K562 (cell line): Measurements from ENCODE around the gene AWAT1. TPM values are rescaled to one million over a fixed set of nuclear protein-coding genes. Genes with fewer than 3 reads are reported as not detected.

ENCODE experiments used
- ATAC-seq: fragments of 200-7000 bp; cut with Tn5 transposase; 3 replicates; pipeline ENCODE4 v1.9.1; 2020; ENCODE audit warnings: moderate library complexity
- BruUV-seq: library from RNA; stranded (reverse); fragments of 400-500 nt; replicated peaks from 2 replicates; lab custom pipeline; 2021; lab: Mats Ljungman, UMichigan
- CTCF ChIA-PET: fragments of 300-600 bp; formaldehyde crosslinking; extraction: SDS; loops from one replicate; lab custom pipeline; 2021; ENCODE audit warnings: low intra/inter-chr PET ratio; lab: Yijun Ruan, JAX
- POLR2A ChIA-PET: fragments of 300-600, 350-650 bp; sonication (Branson Sonifier 250); formaldehyde crosslinking; extraction: SDS; loops from one replicate; lab custom pipeline; 2021; ENCODE audit warnings: antibody characterized with exemption, inconsistent platforms; lab: Yijun Ruan, JAX
- DNase-seq, 4 experiments: peaks; one replicate each; pipeline versions ENCODE4 v3.0.0 to v3.0.0-alpha.2; 2011 to 2018; ENCODE audit warnings: low spot score in 3 of 4, mixed read lengths in 3 of 4; ENCODE audit errors: extremely low read depth in 1 of 4
- FAIRE-seq: peaks from 2 replicates; lab custom pipeline; 2011; peaks lifted over from hg19 to GRCh38; lab: Jason Lieb, UNC
- H2AFZ ChIP-seq: 2 replicates; pipeline ENCODE4 v1.6.0; 2011; ENCODE audit warnings: low read depth, low read length, control low read depth, inconsistent platforms
- H3K27ac ChIP-seq: fragments of 200-600 bp; 3 replicates; pipeline ENCODE4 v1.8.0; 2011; ENCODE audit warnings: low read depth, mild to moderate bottlenecking, control low read depth, inconsistent platforms, low read length, moderate library complexity, mixed read lengths; ENCODE audit errors: extremely low read depth
- H3K27me3 ChIP-seq, 2 experiments: fragments of 300-600 bp in 1 of 2; 2 replicates in 1 of 2; 3 replicates in 1 of 2; pipeline versions ENCODE4 v1.6.0 to v1.8.0; 2011; ENCODE audit warnings: inconsistent platforms in 2 of 2, low read length in 2 of 2, mild to moderate bottlenecking in 1 of 2, mixed read lengths in 1 of 2, moderate library complexity in 1 of 2; ENCODE audit not compliant: control insufficient read depth in 2 of 2, insufficient read depth in 2 of 2
- H3K36me3 ChIP-seq: fragments of 300-600 bp; 3 replicates; pipeline ENCODE4 v1.8.0; 2011; ENCODE audit warnings: mild to moderate bottlenecking, low read length, inconsistent platforms; ENCODE audit not compliant: control insufficient read depth, insufficient read depth
- H3K4me1 ChIP-seq, 2 experiments: fragments of 200-600 bp in 1 of 2; replicated peaks in 1 of 2; 2 replicates in 1 of 2; 3 replicates in 1 of 2; pipeline versions ENCODE4 v1.5.1 to v1.8.0; 2011; ENCODE audit warnings: inconsistent platforms in 2 of 2, low read length in 2 of 2, mild to moderate bottlenecking in 1 of 2, mixed read lengths in 1 of 2, moderate library complexity in 1 of 2; ENCODE audit not compliant: control insufficient read depth in 2 of 2, insufficient read depth in 2 of 2
- H3K4me2 ChIP-seq: 2 replicates; pipeline ENCODE4 v1.6.1; 2011; ENCODE audit warnings: low read length, control low read depth, inconsistent platforms, mixed read lengths; ENCODE audit not compliant: insufficient read depth
- H3K4me3 ChIP-seq: fragments of 200-600 bp; sonication (generic), shearing (Covaris generic); 2 replicates; pipeline ENCODE4 v1.5.1; 2016; ENCODE audit warnings: control low read depth, inconsistent platforms
- H3K79me2 ChIP-seq: fragments of 200-600 bp; 3 replicates; pipeline ENCODE4 v1.8.0; 2011; ENCODE audit warnings: low read length, inconsistent platforms; ENCODE audit not compliant: control insufficient read depth, insufficient read depth
- H3K9ac ChIP-seq, 2 experiments: 2 replicates each; pipeline versions ENCODE4 v1.6.0 to v1.6.1; 2011; ENCODE audit warnings: low read depth in 2 of 2, low read length in 2 of 2, control low read depth in 1 of 2, inconsistent platforms in 1 of 2, mild to moderate bottlenecking in 1 of 2, mixed read lengths in 1 of 2; ENCODE audit not compliant: insufficient read depth in 1 of 2
- H3K9me1 ChIP-seq: one replicate; pipeline ENCODE4 v1.6.0; 2011; ENCODE audit warnings: inconsistent platforms, mild to moderate bottlenecking, low read length, moderate library complexity; ENCODE audit not compliant: control insufficient read depth, insufficient read depth
- H3K9me3 ChIP-seq: replicated peaks from 2 replicates; pipeline ENCODE4 v1.5.1; 2011; ENCODE audit warnings: low read depth, low read length, inconsistent platforms; ENCODE audit not compliant: control insufficient read depth, insufficient read depth
- H4K20me1 ChIP-seq: replicated peaks from 2 replicates; pipeline ENCODE4 v1.6.1; 2011; ENCODE audit warnings: low read length, inconsistent platforms, mixed read lengths; ENCODE audit not compliant: control insufficient read depth, insufficient read depth
- ZFP30 ChIP-seq: fragments of 250-450 bp; sonication (Bioruptor Pico); IDR thresholded peaks from 2 replicates; pipeline ENCODE4 v1.8.0; 2022; ENCODE audit warnings: moderate library complexity, mild to moderate bottlenecking, inconsistent platforms, borderline replicate concordance
- ZNF12 ChIP-seq: sonication (generic); formaldehyde crosslinking; IDR thresholded peaks from 2 replicates; pipeline ENCODE4 v1.4.0; 2020; ENCODE audit warnings: mild to moderate bottlenecking, missing genetic modification reagents
- WGBS: fragments of 100-300 bp; shearing (Covaris generic); methylation state at CpG from one replicate; pipeline ENCODE4 v1.1.6; 2016; ENCODE audit warnings: low coverage, mixed read lengths; ENCODE audit not compliant: insufficient coverage; ENCODE audit errors: missing lambda C conversion rate; 5-methylcytosine and 5-hydroxymethylcytosine counted together
- in situ Hi-C: fragments of 300-500 bp; cut with MboI; formaldehyde crosslinking; loops from 4 replicates; pipeline ENCODE4 v1.15.0; 2018; ENCODE audit warnings: inconsistent platforms, mixed read lengths
- intact Hi-C: fragments of 100-400 bp; cut with micrococcal nuclease; formaldehyde crosslinking; loops from 2 replicates; pipeline ENCODE4 v1.14.2; 2022
- polyA plus RNA-seq, 8 experiments: library from polyadenylated mRNA; depleted of rRNA in 4 of 8; stranded (reverse) in 5 of 8; unstranded in 3 of 8; fragments of >200 nt; fragmentation: Nextera tagmentation in 2 of 8; fragmentation: Illumina TruSeq in 1 of 8; extraction: Ambion mirVana in 2 of 8; extraction: Trizol in 1 of 8; gene quantifications; 2 replicates each; pipeline versions ENCODE4 v1.2.1 to v1.2.3, GENCODE V29; 2011 to 2014; ENCODE audit warnings: inconsistent platforms in 1 of 8, missing spikeins in 1 of 8
- total RNA-seq, 7 experiments: library from RNA; depleted of rRNA in 6 of 7; stranded (reverse); fragments of >200 nt in 6 of 7; fragmentation: Illumina TruSeq in 2 of 7; extraction: Trizol in 2 of 7; gene quantifications; 2 replicates each; pipeline versions ENCODE4 v1.2.1 to v1.2.3, GENCODE V29; 2011 to 2021; ENCODE audit warnings: low replicate concordance in 1 of 7
- TF ChIP-seq, protein P1 (sequence below), 2 experiments: IDR thresholded peaks; 2 replicates each; pipeline ENCODE4 v1.6.1; 2011; ENCODE audit warnings: borderline replicate concordance in 1 of 2, control low read depth in 1 of 2, low read depth in 1 of 2, low read length in 1 of 2, mild to moderate bottlenecking in 1 of 2, mixed read lengths in 1 of 2, moderate library complexity in 1 of 2; ENCODE audit not compliant: insufficient read depth in 1 of 2, insufficient read length in 1 of 2, poor library complexity in 1 of 2, severe bottlenecking in 1 of 2; ENCODE audit errors: extremely low read depth in 1 of 2
- TF ChIP-seq, protein P2 (sequence below): fragments of 450-650 bp; formaldehyde crosslinking; IDR thresholded peaks from 2 replicates; pipeline ENCODE4 v1.4.0; 2022; ENCODE audit warnings: missing genetic modification characterization
- TF ChIP-seq, protein P3 (sequence below), 2 experiments: fragments of 450-650 bp; conservative IDR thresholded peaks; 2 replicates each; pipeline ENCODE4 v1.6.1; 2017; ENCODE audit warnings: mild to moderate bottlenecking in 2 of 2, moderate library complexity in 2 of 2
- TF ChIP-seq, protein P4 (sequence below): fragments of 450-650 bp; IDR thresholded peaks from 2 replicates; pipeline ENCODE4 v1.6.1; 2016; ENCODE audit warnings: mild to moderate bottlenecking, moderate library complexity

The AWAT1 gene
- total and polyA plus RNA-seq, 9 of the 15 experiments (the other 6 are each of a cell fraction or from before 2014, with no cell fraction given), result not detected

DNA sequence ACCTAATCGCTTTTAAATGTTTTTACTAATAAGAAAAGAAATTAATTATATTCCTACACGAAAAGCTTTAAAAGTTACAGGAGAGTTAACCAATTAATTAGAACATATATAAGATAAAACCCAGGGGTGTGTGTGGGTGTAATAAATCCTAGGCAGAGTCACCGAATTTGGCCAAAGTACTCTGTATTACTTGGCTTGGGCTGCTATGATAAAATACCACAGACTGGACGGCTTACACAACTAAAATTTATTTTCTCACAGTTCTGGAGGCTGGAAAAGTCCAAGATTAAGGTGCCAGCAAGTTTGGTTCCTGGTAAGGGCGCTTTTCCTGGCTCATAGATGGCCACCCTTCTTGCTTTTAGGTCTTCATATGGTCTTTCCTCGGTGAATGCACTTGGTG is 10.4 kb downstream of the AWAT1 start:
- intact Hi-C loops, result no loop called here
- no peaks in the 10 kb centered on the region for H3K9me1 ChIP-seq
- H3K4me2 ChIP-seq, result no peak overlapping the region
- FAIRE-seq, result no peak
- ATAC-seq, result no peak
- no peak overlapping the region for H3K27ac ChIP-seq
- H3K9ac ChIP-seq, result no peak overlapping the region
- peaks cover 5% of the 10 kb centered on the region in 2 experiments; a peak in 2 of 5 replicates for H3K27me3 ChIP-seq
- H3K9me3 ChIP-seq, result no peaks in the 10 kb centered on the region
- ChIA-PET POLR2A (no interaction called here), CTCF (no interaction called here)
- in situ Hi-C loops, result no loop called here
- no TSS peak for BruUV-seq
- no peak for DNase-seq
- no peak overlapping the region for H2AFZ ChIP-seq
- no peaks in the 10 kb centered on the region for H3K79me2 ChIP-seq
- H3K36me3 ChIP-seq, result no peaks in the 10 kb centered on the region
- 0% methylated on average over 6 of the region's 6 CpGs for WGBS
- H3K4me3 ChIP-seq, result no peak overlapping the region
- H3K4me1 ChIP-seq, result no peaks in the 10 kb centered on the region
- no peaks in the 10 kb centered on the region for H4K20me1 ChIP-seq
- TF ChIP-seq, protein P1, sequence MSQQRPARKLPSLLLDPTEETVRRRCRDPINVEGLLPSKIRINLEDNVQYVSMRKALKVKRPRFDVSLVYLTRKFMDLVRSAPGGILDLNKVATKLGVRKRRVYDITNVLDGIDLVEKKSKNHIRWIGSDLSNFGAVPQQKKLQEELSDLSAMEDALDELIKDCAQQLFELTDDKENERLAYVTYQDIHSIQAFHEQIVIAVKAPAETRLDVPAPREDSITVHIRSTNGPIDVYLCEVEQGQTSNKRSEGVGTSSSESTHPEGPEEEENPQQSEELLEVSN (IDR thresholded peaks at IDR 0.05; ENCODE audit: borderline replicate concordance in 1 of 2, extremely low read depth in 1 of 2, insufficient read depth in 1 of 2, insufficient read length in 1 of 2, low read depth in 1 of 2, low read length in 1 of 2, poor library complexity in 1 of 2, severe bottlenecking in 1 of 2), result no peak
- TF ChIP-seq, protein P2, sequence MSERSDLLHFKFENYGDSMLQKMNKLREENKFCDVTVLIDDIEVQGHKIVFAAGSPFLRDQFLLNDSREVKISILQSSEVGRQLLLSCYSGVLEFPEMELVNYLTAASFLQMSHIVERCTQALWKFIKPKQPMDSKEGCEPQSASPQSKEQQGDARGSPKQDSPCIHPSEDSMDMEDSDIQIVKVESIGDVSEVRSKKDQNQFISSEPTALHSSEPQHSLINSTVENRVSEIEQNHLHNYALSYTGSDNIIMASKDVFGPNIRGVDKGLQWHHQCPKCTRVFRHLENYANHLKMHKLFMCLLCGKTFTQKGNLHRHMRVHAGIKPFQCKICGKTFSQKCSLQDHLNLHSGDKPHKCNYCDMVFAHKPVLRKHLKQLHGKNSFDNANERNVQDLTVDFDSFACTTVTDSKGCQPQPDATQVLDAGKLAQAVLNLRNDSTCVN (CRISPR knock-in tag), result no peak
- TF ChIP-seq ZNF12 (CRISPR knock-in tag), result no peak
- TF ChIP-seq, protein P3, sequence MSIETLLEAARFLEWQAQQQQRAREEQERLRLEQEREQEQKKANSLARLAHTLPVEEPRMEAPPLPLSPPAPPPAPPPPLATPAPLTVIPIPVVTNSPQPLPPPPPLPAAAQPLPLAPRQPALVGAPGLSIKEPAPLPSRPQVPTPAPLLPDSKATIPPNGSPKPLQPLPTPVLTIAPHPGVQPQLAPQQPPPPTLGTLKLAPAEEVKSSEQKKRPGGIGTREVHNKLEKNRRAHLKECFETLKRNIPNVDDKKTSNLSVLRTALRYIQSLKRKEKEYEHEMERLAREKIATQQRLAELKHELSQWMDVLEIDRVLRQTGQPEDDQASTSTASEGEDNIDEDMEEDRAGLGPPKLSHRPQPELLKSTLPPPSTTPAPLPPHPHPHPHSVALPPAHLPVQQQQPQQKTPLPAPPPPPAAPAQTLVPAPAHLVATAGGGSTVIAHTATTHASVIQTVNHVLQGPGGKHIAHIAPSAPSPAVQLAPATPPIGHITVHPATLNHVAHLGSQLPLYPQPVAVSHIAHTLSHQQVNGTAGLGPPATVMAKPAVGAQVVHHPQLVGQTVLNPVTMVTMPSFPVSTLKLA (conservative IDR thresholded peaks at IDR 0.05), result no peak
- TF ChIP-seq, protein P4, sequence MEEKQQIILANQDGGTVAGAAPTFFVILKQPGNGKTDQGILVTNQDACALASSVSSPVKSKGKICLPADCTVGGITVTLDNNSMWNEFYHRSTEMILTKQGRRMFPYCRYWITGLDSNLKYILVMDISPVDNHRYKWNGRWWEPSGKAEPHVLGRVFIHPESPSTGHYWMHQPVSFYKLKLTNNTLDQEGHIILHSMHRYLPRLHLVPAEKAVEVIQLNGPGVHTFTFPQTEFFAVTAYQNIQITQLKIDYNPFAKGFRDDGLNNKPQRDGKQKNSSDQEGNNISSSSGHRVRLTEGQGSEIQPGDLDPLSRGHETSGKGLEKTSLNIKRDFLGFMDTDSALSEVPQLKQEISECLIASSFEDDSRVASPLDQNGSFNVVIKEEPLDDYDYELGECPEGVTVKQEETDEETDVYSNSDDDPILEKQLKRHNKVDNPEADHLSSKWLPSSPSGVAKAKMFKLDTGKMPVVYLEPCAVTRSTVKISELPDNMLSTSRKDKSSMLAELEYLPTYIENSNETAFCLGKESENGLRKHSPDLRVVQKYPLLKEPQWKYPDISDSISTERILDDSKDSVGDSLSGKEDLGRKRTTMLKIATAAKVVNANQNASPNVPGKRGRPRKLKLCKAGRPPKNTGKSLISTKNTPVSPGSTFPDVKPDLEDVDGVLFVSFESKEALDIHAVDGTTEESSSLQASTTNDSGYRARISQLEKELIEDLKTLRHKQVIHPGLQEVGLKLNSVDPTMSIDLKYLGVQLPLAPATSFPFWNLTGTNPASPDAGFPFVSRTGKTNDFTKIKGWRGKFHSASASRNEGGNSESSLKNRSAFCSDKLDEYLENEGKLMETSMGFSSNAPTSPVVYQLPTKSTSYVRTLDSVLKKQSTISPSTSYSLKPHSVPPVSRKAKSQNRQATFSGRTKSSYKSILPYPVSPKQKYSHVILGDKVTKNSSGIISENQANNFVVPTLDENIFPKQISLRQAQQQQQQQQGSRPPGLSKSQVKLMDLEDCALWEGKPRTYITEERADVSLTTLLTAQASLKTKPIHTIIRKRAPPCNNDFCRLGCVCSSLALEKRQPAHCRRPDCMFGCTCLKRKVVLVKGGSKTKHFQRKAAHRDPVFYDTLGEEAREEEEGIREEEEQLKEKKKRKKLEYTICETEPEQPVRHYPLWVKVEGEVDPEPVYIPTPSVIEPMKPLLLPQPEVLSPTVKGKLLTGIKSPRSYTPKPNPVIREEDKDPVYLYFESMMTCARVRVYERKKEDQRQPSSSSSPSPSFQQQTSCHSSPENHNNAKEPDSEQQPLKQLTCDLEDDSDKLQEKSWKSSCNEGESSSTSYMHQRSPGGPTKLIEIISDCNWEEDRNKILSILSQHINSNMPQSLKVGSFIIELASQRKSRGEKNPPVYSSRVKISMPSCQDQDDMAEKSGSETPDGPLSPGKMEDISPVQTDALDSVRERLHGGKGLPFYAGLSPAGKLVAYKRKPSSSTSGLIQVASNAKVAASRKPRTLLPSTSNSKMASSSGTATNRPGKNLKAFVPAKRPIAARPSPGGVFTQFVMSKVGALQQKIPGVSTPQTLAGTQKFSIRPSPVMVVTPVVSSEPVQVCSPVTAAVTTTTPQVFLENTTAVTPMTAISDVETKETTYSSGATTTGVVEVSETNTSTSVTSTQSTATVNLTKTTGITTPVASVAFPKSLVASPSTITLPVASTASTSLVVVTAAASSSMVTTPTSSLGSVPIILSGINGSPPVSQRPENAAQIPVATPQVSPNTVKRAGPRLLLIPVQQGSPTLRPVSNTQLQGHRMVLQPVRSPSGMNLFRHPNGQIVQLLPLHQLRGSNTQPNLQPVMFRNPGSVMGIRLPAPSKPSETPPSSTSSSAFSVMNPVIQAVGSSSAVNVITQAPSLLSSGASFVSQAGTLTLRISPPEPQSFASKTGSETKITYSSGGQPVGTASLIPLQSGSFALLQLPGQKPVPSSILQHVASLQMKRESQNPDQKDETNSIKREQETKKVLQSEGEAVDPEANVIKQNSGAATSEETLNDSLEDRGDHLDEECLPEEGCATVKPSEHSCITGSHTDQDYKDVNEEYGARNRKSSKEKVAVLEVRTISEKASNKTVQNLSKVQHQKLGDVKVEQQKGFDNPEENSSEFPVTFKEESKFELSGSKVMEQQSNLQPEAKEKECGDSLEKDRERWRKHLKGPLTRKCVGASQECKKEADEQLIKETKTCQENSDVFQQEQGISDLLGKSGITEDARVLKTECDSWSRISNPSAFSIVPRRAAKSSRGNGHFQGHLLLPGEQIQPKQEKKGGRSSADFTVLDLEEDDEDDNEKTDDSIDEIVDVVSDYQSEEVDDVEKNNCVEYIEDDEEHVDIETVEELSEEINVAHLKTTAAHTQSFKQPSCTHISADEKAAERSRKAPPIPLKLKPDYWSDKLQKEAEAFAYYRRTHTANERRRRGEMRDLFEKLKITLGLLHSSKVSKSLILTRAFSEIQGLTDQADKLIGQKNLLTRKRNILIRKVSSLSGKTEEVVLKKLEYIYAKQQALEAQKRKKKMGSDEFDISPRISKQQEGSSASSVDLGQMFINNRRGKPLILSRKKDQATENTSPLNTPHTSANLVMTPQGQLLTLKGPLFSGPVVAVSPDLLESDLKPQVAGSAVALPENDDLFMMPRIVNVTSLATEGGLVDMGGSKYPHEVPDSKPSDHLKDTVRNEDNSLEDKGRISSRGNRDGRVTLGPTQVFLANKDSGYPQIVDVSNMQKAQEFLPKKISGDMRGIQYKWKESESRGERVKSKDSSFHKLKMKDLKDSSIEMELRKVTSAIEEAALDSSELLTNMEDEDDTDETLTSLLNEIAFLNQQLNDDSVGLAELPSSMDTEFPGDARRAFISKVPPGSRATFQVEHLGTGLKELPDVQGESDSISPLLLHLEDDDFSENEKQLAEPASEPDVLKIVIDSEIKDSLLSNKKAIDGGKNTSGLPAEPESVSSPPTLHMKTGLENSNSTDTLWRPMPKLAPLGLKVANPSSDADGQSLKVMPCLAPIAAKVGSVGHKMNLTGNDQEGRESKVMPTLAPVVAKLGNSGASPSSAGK, result no peak
- no peak for TF ChIP-seq ZFP30
